GM21717 (cell line): ENCODE measurements around the gene STK25.
"Not testable (repeated sequence)": the region's sequence is repeated elsewhere in the genome, so short reads cannot be mapped to it uniquely, and the experiment has no call there.

Source experiments
- ATAC-seq: cut with Tn5 transposase; IDR thresholded peaks from one replicate; pipeline ENCODE4 v1.9.1; 2021; ENCODE audit warnings: mild to moderate bottlenecking, moderate library complexity; ENCODE audit not compliant: unreplicated experiment

STK25 gene

DNA sequence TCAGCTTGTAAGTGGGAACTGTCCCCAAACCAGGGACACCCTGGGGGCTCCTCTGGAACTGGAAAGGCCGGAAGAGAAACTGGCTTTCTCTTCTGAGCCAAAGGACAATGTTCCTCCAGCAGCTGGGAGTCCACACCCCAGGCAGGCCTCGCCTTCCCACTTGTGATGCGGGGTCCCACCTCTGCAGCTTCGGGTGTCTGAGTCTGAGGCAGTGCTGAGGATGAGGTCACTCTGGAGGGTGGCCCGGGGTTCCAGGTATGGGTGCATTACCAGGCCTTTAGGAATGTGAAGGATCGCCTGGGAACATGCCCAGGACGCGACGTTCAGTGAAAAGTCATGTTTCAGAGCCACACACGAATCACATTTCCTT, 32.0 kb upstream of the STK25 start:
- no peak for ATAC-seq

DNA sequence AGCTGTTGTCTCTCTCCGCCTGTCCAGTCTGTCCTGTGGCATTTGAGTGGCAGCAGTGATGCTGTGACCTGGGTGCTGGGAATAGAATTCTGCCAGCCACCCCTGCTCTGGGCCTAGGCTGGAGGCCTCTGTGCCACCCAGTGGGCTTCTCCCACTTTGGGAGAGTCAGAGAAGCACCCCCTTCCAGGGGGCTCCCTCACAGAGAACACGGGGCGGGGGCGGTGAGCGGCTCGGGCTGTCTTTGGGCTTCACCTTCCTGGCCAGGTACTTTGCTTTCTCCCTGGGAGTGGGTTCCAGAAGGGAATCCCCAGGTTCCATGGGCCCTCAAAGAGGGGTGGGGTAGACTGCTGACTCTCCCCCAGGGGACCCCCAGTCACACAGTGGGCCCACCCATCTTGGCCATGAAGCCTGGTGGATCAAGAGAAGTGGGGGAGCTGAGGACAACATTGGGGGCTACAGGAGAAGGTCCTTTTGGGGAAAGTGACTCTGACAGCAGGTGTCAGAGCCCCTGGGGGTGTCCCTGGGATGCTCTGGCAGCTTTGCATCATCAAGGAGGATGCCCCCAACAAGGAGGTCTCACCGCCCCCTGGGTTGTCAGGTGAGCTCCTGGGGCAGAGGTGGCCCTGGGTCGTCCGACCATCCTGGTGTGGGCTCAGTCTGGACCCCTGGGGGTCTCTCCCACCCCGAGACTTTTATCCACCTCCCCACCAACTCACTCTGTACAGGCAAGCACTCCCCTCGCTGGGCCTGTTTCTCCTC, 31.4 kb upstream of the STK25 start:
- ATAC-seq: no peak

DNA sequence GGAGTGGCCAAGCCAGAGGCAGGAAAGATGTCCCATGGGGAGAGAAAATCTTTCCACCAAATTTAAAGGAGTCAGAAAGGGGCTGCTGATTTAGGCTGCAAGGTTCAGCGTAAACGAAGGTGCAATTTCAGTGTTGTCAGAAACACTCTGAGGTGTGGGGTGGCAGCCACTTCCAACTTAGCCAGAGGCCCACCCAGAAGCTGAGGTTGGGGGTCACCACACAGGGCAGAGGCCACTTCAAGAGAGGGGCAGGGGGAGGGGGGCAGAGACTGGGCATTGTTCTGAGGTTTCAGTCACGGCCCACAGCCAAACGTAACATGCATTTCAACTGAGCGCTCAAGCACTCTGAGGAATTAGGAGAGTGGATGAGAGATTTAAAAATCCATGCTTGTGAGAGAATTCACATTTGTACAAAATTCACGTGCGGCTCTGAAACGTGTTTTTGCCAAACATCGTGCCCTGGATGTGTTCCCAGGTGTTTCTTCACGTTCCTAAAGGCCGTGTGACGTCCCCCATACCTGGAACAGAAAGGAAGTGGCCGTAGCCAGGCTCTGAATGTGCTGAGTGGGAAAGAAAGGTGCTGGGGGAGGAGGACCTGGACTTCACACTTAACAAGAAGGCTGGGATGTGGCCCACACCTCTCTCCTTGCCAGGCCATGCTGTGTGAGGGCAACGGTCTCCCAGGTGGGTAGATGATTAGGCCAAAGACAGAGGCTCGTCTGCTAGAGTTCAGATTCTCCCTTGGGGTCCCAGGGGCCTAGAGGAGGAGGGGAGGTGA, 30.6 kb upstream of the STK25 start:
- no peak for ATAC-seq

DNA sequence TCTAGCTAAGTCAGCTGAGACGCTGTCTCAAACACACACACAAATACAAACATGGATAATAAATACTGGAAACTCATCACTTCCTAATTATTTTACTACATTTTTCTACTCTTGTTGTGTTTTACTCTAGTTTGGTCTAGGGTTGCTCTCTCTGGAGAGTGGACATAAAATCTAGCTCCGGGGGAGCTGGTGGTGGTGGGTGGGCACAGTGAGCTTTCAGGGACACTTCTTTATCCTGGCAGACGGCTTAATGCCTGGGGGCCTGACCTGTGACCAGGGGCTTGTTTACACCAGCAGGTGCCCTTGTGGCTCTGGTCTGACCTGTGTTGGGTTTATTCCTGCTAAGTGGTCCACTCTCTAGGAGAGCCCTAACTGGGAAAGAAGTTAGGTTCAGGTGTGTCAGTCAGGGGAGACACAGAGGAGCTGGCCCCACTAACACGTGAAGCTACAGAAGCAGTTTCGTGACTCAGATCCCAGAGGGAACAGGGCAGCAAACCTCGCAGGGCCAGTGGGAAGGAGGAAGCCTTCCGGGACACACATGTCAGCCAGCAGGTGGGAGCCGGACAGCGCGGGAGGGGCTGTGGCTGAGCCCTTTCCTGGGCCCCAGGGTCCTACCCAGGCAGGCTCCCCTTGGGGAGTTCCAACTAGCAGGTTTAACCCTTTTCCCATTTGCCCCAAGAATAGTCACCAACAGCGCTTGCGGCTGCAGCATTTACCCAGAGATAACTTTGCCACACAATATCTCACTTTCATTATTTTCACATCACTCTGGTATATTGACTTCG, 27.7 kb upstream of the STK25 start:
- ATAC-seq: no peak

DNA sequence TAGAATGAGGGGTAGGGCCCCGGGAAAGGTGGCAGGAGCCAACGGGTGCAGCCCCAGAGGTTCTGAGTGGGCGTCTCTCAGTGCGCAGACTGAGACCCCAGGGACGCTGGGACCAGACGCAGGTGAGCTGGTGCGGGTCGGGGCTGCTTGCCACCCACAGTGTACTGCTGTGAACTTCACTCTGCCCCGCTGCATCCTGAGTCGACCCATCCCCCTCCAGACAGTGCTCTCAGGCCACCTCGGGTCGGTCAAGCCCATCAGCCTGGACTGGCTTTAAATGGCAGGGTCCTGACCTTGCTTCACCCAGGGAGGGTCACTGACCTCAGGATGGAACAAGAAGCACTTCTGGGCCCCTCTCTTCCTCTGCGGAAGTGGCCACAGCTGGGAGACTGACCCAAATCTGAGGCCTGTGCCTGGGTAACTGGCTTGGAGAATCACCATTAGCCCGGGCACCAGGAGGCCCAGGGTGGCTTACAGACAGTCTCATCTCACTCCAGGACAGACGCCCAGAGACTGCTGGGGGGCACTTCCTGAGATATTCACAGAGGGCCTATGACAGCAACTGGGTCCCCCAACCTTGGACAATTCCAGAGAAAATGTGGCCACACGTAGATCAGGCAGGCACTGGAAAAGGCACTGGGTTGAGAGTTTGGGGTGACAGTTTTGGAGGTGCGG, 26.5 kb upstream of the STK25 start:
- no peak for ATAC-seq

DNA sequence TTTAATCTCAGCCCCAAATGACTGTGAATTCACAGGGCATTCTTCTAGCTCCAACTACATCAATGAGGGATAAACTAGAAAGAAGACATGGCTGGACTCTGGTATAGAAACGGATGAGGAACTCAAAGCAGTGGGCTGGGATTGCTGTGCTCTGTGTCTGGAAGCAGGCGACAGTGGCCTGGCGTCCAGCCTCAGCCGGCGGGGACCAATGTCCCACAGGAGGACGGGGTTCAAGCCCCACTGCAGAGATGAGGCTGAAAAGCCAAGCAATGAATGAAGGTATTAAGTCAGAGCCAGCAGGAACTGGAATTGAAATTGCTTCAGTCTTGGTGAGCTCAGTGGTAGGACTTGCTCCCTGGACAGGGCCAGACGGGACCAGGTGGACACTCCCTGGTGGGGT, 25.9 kb upstream of the STK25 start:
- no peak for ATAC-seq

DNA sequence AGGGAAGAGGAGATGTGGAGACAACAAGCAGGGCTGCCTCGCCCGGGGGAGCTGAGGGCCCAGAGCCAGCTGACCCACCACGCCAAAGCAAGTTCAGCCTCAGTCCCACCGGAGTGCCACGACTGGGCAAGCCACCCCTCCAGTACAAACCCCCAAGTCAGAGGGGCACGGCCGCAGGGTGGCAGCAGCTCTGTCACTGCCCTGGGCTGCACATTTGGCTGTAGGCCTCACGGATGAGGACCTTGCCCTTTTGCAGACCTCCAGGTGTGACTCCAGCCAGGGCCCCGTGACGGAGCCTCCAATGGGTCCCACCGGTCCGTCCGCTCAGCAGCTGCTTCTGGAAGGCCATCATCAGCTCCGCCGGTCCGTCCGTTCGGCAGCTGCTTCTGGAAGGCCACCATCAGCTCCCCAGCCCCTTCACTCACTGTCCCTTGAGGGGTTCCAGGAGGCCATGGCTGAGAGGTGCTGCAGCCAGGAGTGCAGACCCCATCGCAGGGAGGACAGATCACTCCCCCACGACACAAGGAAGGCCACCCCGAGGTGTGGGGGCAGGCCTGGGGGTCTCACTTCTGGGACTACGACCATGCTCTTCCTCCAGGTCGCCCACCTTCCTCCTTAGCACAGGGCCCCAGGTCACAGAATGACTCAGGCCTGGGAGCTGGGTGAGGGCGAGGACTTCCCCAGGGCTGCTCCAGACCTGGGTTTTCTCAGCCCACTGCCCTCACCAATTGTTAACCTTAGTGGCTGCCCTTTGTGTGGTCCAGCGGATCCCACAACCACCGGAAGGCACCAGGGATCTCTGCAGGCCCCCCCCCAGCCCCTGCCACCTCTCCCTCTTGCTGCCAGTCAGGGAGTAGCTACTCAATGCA, 24.6 kb upstream of the STK25 start:
- ATAC-seq: no peak

DNA sequence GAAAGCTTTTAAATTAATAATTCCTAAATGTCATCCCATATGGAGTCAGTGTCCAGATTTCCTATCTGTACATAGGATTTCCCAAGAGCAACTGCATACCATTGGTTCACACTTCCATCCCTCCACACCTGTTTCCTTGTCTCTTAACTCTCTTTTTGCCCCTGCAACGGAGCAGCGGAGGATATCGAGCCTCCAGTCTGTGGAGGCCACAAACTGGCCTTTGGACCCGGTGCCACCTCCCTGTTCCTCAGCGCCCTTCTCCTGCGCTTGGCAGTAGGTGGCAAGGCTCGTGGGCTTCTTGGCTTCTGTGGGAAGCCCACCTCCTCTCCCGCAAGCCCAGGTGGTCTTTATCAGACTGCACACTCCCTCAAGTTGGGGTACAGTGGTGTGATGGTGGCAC, 23.8 kb upstream of the STK25 start:
- no peak for ATAC-seq

DNA sequence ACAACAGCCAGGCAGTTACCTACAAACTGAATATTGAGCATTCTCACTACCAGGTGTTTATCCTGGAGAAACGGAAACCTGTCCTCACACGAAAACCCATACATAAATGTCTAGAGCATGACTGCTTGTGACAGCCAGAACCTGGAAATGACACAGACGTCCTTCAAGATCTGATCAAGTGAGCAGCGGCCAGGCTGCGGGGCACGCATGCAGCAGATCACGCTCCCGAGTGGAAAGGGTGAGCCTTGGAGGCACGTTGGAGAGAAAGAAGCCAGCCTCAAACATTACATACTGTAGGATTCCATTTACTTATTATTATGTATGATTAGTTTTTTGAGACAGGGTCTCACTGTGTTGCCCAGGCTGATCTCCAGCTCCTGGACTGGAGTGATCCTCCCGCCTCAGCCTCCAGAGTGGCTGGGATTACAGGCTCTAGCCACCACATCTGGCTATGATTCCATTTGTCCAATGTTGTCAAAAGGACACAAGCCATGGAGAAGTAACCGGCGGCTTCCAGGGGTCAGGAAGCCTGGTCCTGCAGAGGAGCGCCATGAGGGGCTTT, 22.9 kb upstream of the STK25 start:
- no peak for ATAC-seq

DNA sequence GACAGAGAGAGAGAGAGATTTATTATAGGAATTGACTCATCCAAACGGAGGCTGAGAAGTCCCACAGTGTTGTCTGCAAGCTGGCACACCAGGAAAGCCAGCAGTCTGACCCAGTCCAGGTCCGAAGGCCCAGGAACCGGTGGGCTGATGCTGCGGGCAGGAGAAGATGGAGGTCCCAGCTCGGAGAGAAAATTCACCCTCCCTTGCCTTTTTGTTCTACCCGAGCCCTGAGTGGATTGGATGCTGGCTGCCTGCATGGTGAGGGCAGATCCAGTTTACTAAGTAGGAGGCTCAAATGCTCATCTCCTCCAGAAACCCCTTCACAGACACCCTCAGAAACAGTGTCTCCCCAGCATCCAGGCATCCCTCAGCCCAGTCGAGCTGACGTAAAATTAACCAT, 22.2 kb upstream of the STK25 start:
- ATAC-seq: no peak

DNA sequence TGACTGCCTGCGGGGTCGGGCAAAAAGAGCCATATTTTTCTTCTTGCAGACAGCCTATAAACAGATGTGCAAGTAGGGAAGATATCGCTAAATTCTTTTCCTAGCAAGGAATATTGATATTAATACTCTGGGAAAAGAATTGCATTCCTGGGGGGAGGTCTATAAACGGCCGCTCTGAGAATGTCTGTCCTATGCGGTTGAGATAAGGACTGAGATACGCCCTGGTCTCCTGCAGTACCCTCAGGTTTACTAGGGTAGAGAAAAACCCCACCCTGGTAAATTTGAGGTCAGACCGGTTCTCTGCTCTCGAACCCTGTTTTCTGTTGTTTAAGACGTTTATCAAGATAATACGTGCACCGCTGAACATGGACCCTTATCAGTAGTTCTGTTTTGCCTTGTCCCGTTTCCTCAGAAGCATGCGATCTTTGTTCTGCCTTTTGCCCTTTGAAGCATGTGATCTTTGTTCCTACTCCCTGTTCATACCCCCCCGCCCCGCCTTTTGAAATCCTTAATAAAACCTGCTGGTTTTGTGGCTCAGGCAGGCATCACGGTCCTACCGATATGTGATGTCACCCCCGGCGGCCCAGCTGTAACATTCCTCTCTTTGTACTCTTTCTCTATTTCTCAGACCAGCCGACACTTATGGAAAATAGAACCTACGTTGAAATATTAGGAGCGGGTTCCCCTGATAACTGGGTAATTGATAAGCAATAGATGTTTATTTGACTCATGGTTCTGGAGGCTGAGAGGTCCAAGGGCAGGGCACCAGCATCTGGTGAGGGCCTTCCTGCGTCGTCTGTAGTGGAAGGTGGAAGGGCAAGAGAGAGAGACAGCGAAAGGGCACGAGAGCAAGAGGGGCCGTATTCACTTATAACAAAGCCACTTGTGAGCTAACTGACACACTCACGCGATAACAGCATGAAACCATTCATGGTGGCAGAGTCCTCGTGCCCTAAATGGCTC, 17.7 kb upstream of the STK25 start:
- ATAC-seq: not testable (repeated sequence)

DNA sequence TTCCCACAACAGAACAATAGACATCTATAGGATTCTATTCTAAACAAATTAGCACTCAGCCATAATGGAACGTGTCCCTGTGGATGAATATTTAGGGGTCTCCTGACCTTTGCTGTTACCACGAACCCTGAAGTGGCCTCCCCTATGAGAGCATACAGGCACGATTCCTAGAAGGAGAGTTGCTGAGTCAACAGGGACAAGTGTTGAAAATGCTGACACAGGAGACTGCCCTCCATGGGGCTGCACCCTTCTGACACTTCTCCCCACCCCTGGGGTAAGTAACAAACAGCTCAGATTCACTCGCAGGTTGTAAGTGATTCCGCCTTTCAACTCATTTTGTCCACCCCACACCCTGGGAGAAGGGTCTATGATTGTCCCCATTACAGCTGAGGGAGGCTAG, 14.1 kb upstream of the STK25 start:
- ATAC-seq: no peak

DNA sequence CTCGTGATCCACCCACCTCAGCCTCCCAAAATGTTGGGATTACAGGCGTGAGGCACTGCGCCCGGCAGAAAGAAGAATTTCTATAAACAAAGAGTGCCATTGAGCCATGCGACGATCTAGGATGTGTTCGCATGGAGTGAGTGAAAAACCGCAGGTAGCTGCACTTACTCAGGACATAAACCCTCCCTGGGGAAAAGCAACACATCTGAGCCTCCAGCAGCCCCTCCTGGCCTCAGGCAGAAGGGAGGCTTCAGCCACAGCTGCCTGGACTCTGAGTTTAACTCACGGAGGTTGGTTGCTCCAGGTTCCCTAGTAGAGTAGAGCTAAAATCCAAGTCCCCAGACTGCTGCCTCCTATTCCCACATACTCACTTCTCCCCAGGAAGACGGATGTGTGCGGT, 11.3 kb upstream of the STK25 start:
- ATAC-seq: no peak

DNA sequence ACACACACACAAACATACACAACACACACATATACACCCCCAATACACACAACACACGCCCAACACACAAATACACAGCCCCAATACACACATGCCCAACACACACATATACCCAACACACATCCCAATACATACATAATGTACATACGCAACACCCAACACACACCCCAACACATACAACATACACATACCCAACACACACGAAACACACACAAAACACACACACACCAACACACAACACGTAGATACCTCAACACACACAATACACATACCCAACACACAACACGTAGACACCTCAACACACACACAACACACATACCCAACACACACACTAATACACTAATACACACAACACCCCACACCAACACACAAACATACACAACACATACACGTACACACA, 8.9 kb upstream of the STK25 start:
- ATAC-seq: no peak

DNA sequence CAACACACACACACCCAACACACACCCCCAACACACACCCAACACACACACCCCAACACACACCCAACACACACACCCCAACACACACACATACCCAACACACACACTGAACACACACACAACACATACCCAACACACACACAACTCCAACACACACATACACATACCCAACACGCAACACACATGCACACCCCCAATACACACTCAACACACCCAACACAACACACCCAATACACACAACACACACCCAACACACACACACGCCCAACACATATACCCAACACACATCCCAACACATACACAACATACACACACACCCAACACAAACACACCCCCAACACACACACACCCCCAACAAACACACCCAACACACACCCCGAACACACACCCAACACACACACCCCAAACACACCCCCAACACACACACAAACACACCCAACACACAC, 8.2 kb upstream of the STK25 start:
- ATAC-seq: no peak

DNA sequence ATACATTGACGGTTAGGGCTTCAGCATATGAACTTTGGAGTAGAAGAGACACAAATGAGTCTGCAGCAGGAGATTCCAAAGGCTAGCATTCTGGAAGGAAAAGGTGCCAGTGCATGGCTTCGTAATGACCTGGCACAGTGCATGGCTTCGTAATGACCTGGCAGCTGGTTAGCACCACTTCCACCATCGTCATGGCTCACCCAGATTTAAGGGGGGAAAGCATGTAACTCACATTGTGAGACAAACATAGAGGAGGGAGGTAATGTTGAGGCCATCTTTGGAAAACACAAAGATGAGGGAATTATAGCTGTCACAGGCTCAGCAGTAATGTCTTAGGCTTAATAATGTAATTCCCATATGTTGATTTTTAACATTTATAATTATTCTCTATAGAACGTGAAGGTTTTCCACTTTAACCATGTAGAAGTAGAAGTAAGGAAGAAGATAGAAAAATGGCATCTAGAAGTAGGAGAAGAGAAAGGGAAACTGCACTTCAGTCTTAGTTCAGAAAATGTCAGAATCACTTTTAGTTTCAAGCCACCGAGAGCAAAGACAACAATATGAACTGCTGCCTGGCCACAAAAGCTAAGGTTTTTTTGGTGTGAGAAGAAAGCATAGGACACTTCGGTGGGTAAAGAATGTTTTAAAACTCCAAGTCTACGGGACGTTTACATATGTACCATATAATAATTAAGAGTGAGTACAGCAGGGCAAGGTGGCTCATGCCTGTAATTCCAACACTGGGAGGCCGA, 6.8 kb upstream of the STK25 start:
- ATAC-seq: peak; percentile 63

DNA sequence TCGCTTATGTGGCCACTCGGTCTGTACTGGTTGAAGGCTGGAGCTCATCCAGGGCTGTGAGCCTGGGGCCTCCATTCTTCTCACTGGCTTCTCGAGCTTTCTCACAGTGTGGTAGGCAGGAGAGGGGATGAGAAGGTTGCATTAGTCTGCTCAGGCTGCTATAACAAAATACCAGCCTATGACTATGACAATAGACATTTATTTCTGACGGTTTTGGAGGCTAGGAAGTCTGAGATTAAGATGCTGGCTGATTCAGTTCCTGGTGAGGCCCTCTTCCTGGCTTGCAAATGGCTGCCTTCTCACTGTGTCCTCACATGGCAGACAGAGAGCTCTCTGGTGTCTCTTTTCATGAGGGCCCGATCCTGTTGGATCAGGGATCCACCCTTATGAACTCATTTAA, 6.2 kb upstream of the STK25 start:
- ATAC-seq: no peak

DNA sequence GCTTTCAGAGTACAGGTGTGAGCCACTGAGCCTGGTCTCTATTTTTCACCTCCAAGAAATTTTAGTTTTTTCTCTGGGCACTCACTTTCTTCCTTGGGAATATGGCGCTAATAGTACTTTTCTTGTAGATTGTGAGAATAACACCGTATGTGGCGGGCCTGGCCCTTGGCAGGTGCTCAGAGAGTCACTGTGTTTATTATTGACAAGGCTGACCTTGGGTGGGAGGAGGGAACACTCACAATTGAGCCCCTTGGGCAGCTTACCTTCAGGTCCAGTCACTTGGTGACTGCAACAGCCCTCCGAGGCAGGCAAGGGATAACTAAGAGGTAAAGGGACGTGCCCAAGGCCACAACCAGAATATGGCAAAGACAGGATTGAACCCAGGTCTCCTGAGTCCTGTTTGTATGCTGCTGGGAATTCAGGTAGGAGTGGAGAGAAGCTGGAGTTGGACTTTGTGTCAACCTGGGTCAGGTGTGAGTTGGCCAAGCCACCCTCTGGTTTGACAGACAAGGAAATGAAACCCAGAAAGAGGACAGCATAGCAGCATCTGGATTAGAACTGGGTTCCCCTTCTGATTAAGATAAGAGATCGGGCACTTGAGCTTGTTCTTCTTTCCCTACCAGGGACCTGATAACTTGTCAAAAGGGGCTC, 2.8 kb upstream of the STK25 start:
- no peak for ATAC-seq
